Measurements from ENCODE around the gene GBGT1. TPM values are rescaled to one million over a fixed set of nuclear protein-coding genes. Genes with fewer than 3 reads are reported as not detected.
A peak's percentile ranks its signal among the peaks of the same experiment; 100 is the strongest.

The GBGT1 gene
- total RNA-seq, 1 donor from 2014 or later = 98.4 TPM

DNA sequence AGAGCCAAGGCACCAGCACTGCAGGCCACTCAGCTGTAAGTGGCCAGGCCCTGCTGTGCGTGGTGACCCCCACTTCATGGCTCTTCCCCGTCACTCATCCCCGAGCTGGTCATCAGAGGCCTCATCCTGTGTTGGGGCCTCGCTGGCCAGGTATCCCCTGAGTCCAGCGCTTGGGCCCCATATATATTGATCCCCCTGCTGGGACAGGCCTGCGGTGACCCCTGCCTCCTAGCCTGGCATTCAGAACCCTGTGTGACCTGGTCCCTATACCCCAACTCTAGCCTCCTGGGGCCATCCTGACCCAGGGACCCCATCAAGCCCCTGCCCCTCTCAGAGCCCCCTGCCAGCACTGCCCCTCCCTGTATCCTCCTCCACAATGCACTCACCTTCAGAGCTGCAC is 12.7 kb downstream of the GBGT1 start:
- H3K27me3 Mint-ChIP-seq (ENCODE audit: unreplicated experiment) = peaks cover 19% of the 10 kb centered on the region
- no peak overlapping the region for H3K27ac Mint-ChIP-seq (ENCODE audit: unreplicated experiment)
- peaks cover 18% of the 10 kb centered on the region for H3K4me1 Mint-ChIP-seq (ENCODE audit: unreplicated experiment)
- H3K9me3 Mint-ChIP-seq (ENCODE audit: unreplicated experiment) = no peaks in the 10 kb centered on the region
- H3K36me3 Mint-ChIP-seq (ENCODE audit: low read depth, unreplicated experiment) = peaks cover 17% of the 10 kb centered on the region
- no peak for DNase-seq (ENCODE audit: low spot score)
- H3K4me3 Mint-ChIP-seq (ENCODE audit: unreplicated experiment) = no peak overlapping the region
- TF ChIP-seq, protein P1, sequence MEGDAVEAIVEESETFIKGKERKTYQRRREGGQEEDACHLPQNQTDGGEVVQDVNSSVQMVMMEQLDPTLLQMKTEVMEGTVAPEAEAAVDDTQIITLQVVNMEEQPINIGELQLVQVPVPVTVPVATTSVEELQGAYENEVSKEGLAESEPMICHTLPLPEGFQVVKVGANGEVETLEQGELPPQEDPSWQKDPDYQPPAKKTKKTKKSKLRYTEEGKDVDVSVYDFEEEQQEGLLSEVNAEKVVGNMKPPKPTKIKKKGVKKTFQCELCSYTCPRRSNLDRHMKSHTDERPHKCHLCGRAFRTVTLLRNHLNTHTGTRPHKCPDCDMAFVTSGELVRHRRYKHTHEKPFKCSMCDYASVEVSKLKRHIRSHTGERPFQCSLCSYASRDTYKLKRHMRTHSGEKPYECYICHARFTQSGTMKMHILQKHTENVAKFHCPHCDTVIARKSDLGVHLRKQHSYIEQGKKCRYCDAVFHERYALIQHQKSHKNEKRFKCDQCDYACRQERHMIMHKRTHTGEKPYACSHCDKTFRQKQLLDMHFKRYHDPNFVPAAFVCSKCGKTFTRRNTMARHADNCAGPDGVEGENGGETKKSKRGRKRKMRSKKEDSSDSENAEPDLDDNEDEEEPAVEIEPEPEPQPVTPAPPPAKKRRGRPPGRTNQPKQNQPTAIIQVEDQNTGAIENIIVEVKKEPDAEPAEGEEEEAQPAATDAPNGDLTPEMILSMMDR (IDR thresholded peaks at IDR 0.05; ENCODE audit: unreplicated experiment) = no peak

DNA sequence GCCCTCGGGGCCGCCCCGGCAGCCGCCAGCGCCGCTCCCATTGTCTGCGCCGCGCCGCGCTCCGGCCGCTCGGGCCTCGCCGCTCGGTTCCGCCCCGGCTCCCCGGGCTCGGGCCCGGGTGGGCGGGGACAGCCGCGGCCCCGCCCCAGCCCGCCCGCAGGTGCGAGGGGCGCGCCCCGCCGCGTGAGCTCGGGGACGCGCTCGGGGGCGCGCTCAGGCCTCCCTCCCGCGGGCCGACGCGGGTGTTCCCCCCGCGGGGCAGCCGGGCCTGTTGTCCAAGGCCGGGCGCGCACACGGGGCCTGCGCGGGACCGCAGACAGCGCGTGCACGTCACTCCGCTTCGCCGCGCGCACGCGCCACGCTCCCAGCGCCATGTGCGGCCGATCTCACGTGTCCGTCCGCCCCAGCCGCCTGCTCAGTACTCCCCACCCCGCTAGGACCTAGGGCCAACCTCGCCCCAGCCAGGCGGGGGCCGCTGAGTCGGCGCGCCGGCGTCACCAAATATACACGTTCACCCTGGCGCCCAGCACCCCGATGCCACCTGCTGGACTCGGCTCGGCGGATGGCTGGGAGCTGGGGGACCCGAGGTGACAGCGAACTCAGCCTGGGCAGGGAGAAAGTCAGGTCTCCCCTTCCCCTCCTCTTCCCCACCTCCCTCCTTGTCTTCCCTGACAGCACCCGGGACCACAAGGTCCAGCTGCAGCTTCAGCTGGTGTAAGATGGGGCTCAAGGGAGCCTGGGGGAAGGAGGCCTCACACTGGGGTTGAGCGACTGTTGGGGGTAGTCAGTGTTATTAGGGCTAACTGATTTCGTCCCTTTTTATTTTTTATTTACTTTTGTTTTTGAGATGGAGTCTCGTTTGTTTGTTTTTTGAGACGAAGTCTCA is 14.3 kb downstream of the GBGT1 start:
- no peaks in the 10 kb centered on the region for H3K9me3 Mint-ChIP-seq (ENCODE audit: unreplicated experiment)
- no peak overlapping the region for H3K27ac Mint-ChIP-seq (ENCODE audit: unreplicated experiment)
- DNase-seq (ENCODE audit: low spot score) = peak; percentile 82
- peaks cover 14% of the 10 kb centered on the region for H3K36me3 Mint-ChIP-seq (ENCODE audit: low read depth, unreplicated experiment)
- peaks cover 33% of the 10 kb centered on the region for H3K4me1 Mint-ChIP-seq (ENCODE audit: unreplicated experiment)
- peaks cover 23% of the 10 kb centered on the region for H3K27me3 Mint-ChIP-seq (ENCODE audit: unreplicated experiment)
- peak overlapping the region; percentile 71 for H3K4me3 Mint-ChIP-seq (ENCODE audit: unreplicated experiment)
- TF ChIP-seq, protein P1 (IDR thresholded peaks at IDR 0.05; ENCODE audit: unreplicated experiment) = no peak

DNA sequence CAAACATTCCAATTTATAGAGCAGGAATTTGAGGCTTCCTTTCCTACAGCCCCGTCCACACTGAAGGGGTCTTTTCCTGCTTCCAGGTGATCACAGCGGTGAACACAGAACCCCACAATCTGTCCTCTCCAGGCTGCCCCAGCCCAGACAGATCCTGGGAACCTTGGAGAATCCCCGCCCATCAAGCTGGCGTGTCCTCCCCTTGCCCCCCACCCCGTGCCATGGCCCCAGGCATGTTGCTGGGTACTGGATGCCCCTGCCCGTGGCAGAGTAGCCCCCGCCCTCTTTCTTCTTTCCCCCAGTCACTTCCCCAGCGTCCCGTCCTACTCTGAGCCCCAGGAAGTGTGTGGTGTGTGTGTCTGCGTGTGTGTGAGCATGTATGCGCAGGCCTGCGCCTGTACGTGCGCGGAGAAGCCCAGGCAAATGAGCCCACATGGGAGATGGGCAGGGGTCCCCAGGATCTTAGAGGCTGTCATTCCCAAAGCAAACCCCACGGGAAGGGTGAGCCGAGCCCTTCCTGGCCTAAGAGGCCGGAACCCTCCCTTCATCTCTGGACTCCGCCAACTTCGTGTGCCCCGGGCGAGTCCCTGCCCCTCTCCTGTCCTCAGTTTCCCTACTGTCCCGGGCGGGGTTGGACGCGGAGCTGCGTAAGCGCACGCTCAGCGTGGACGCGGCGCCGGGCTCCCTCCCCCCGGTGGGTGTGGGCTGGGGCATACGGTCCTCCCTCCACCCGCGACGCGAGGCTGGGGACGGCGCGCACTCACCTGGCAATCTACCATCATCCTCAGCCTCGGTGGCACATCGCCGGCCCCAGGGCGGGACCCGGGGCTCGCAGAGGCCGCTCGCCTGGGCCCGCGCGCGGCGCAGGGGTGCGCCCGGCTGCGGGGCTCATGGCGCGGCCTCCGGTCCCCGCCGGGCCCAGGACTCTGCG is 15.2 kb downstream of the GBGT1 start:
- Mint-ChIP-seq H3K36me3 (ENCODE audit: low read depth, unreplicated experiment) (peaks cover 12% of the 10 kb centered on the region), H3K27ac (ENCODE audit: unreplicated experiment) (peak overlapping the region; percentile 98), H3K9me3 (ENCODE audit: unreplicated experiment) (no peaks in the 10 kb centered on the region), H3K4me1 (ENCODE audit: unreplicated experiment) (peaks cover 33% of the 10 kb centered on the region), H3K27me3 (ENCODE audit: unreplicated experiment) (peaks cover 23% of the 10 kb centered on the region), H3K4me3 (ENCODE audit: unreplicated experiment) (peak overlapping the region; percentile 94)
- peak; percentile 41 for DNase-seq (ENCODE audit: low spot score)
- TF ChIP-seq, protein P1 (IDR thresholded peaks at IDR 0.05; ENCODE audit: unreplicated experiment) = no peak

DNA sequence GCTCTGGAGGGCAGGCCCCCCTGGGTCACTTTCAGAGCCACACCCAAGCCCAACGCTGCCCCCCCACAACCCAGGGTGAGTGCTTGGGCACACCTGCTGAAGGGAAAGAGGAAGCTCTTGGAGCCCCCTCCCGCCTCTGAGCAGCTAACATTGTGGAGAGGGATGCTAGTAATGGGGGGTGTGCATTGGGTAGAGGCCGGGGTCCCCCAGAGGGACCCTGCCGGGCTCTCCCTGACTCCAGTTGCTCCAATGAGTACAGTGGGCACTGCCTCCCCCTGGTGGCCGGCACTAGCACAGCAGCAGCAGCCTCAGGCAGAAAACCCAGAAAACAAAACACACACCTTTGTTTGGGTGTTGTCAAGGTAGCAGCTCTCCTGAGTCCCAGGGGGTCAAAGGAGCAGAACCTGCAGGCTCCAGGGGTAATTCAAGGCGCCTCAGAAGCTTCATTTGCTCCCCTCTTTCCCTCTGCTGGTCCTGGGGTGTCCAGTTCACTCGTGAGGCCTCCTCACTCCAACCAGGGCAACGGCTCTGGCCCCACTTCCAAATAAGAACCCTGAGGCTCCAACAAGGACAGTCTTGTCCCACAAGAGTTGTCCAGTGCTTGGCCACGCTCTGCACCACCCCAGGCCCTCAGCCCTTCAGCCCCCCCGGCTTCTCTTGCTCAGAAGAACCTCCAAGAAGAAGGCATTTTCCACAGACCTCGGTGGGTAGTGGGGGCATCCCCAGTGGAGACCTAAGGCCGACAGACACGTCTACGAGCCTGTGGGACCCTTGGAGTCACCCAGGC is 16.1 kb downstream of the GBGT1 start:
- Mint-ChIP-seq H3K27me3 (ENCODE audit: unreplicated experiment) (peaks cover 23% of the 10 kb centered on the region), H3K9me3 (ENCODE audit: unreplicated experiment) (no peaks in the 10 kb centered on the region), H3K27ac (ENCODE audit: unreplicated experiment) (peak overlapping the region; percentile 98), H3K4me3 (ENCODE audit: unreplicated experiment) (peak overlapping the region; percentile 94), H3K36me3 (ENCODE audit: low read depth, unreplicated experiment) (peaks cover 12% of the 10 kb centered on the region), H3K4me1 (ENCODE audit: unreplicated experiment) (peaks cover 33% of the 10 kb centered on the region)
- DNase-seq (ENCODE audit: low spot score) = peak; percentile 90
- TF ChIP-seq, protein P1 (IDR thresholded peaks at IDR 0.05; ENCODE audit: unreplicated experiment) = peak; percentile 92

Measured in endothelial cell (in vitro differentiated cells).